Fibroblast of mammary gland (primary cell): ENCODE results near the gene RIIAD1.

Experiments
- DNase-seq: peaks from one replicate; pipeline ENCODE4 v3.0.0-alpha.2; 2010; ENCODE audit warnings: low read depth
- H3K4me3 ChIP-seq: 2 replicates; pipeline ENCODE4 v1.5.1; 2011; ENCODE audit warnings: low read depth, mild to moderate bottlenecking, low read length, moderate library complexity; ENCODE audit not compliant: control insufficient read depth
- CTCF ChIP-seq: conservative IDR thresholded peaks from 2 replicates; pipeline ENCODE4 v1.5.1; 2011; ENCODE audit warnings: low read depth, low read length, inconsistent platforms; ENCODE audit not compliant: control insufficient read depth, insufficient read depth

The RIIAD1 gene

GRCh38 chr1:151710187-151710840 is 11.0 kb upstream of the RIIAD1 start:
- H3K4me3 ChIP-seq = no peak overlapping the region
- no peak for TF ChIP-seq CTCF
- peak; percentile 59 for DNase-seq

GRCh38 chr1:151711044-151711800 is 10.1 kb upstream of the RIIAD1 start:
- no peak overlapping the region for H3K4me3 ChIP-seq
- TF ChIP-seq CTCF = no peak
- DNase-seq = no peak

- TF ChIP-seq CTCF = no peak
- no peak overlapping the region for H3K4me3 ChIP-seq
- no peak for DNase-seq
These were observed 9.4 kb upstream of the RIIAD1 start for GRCh38 chr1:151711951-151712350.

GRCh38 chr1:151713044-151713443 is 8.3 kb upstream of the RIIAD1 start:
- no peak for DNase-seq
- no peak for TF ChIP-seq CTCF
- no peak overlapping the region for H3K4me3 ChIP-seq

GRCh38 chr1:151713874-151714273 is 7.4 kb upstream of the RIIAD1 start:
- no peak for DNase-seq
- no peak for TF ChIP-seq CTCF
- no peak overlapping the region for H3K4me3 ChIP-seq

GRCh38 chr1:151714820-151715725 is 6.2 kb upstream of the RIIAD1 start:
- H3K4me3 ChIP-seq = no peak overlapping the region
- TF ChIP-seq CTCF = no peak
- no peak for DNase-seq
